OCI-LY7 (cell line): ENCODE measurements around the gene CFAP54. TPM values are rescaled to one million over a fixed set of nuclear protein-coding genes. Genes with fewer than 3 reads are reported as not detected.

Experiments
- BruUV-seq: library from RNA; stranded (reverse); fragments of 400-500 nt; replicated peaks from 2 replicates; lab custom pipeline; 2021; lab: Mats Ljungman, UMichigan
- CTCF ChIA-PET: fragments of 300-600 bp; sonication (Branson Sonifier 250); formaldehyde crosslinking; loops from one replicate; lab custom pipeline; 2022; ENCODE audit warnings: antibody characterized with exemption; ENCODE audit not compliant: unreplicated experiment; lab: Charles Lee
- POLR2A ChIA-PET: fragments of 300-600 bp; sonication (Branson Sonifier 250); formaldehyde crosslinking; loops from one replicate; lab custom pipeline; 2022; ENCODE audit warnings: antibody characterized with exemption; lab: Charles Lee
- DNase-seq: peaks from one replicate; pipeline ENCODE4 v3.0.0-alpha.2; 2015; ENCODE audit warnings: low spot score
- H2AFZ ChIP-seq: fragments of 200-600 bp; sonication (generic), shearing (Covaris generic); 2 replicates; pipeline ENCODE4 v1.6.1; 2014; ENCODE audit warnings: mild to moderate bottlenecking, antibody characterized with exemption, low read length, moderate library complexity
- H3K27ac ChIP-seq: fragments of 200-600 bp; sonication (generic); 2 replicates; pipeline ENCODE4 v1.5.1; 2014; ENCODE audit warnings: mixed run types, low read depth, mild to moderate bottlenecking, moderate library complexity, low read length, inconsistent platforms; ENCODE audit not compliant: poor library complexity, severe bottlenecking
- H3K36me3 ChIP-seq: fragments of 200-600 bp; sonication (generic); 2 replicates; pipeline ENCODE4 v1.6.1; 2014; ENCODE audit warnings: mild to moderate bottlenecking, antibody characterized with exemption, low read length, moderate library complexity, mixed read lengths; ENCODE audit not compliant: insufficient read depth
- H3K4me1 ChIP-seq: fragments of 200-600 bp; sonication (generic); 2 replicates; pipeline ENCODE4 v1.5.1; 2014; ENCODE audit warnings: mild to moderate bottlenecking, low read length; ENCODE audit not compliant: insufficient read depth, poor library complexity, severe bottlenecking
- H3K4me2 ChIP-seq: fragments of 200-600 bp; sonication (generic); 2 replicates; pipeline ENCODE4 v1.6.1; 2014; ENCODE audit warnings: mild to moderate bottlenecking, low read length
- H3K4me3 ChIP-seq: fragments of 200-600 bp; sonication (generic); 2 replicates; pipeline ENCODE4 v1.5.1; 2014; ENCODE audit warnings: mild to moderate bottlenecking, low read depth, low read length; ENCODE audit not compliant: poor library complexity, severe bottlenecking
- H3K79me2 ChIP-seq: fragments of 200-600 bp; sonication (generic); 2 replicates; pipeline ENCODE4 v1.6.1; 2016; ENCODE audit warnings: low read depth, mild to moderate bottlenecking, low read length, moderate library complexity, mixed read lengths; ENCODE audit not compliant: insufficient read depth
- H3K9me2 ChIP-seq: fragments of 200-600 bp; sonication (generic); 2 replicates; pipeline ENCODE4 v1.6.1; 2016; ENCODE audit warnings: mild to moderate bottlenecking, low read length, mixed read lengths; ENCODE audit not compliant: insufficient read depth
- H3K9me3 ChIP-seq: fragments of 200-600 bp; sonication (generic); 2 replicates; pipeline ENCODE4 v1.6.1; 2014; ENCODE audit warnings: mild to moderate bottlenecking, mixed run types, low read length, mixed read lengths
- H4K20me1 ChIP-seq: fragments of 200-600 bp; sonication (generic); 2 replicates; pipeline ENCODE4 v1.6.1; 2014; ENCODE audit warnings: mild to moderate bottlenecking, antibody characterized with exemption, low read length, moderate library complexity, mixed read lengths; ENCODE audit not compliant: insufficient read depth
- CTCF ChIP-seq: fragments of 200-600 bp; sonication (generic); conservative IDR thresholded peaks from 2 replicates; pipeline ENCODE4 v1.5.1; 2014; ENCODE audit warnings: mild to moderate bottlenecking, antibody characterized with exemption, low read length, moderate library complexity, mixed read lengths
- EZH2phosphoT487 ChIP-seq: fragments of 200-600 bp; sonication (generic); IDR thresholded peaks from 2 replicates; pipeline ENCODE4 v1.6.1; 2018; ENCODE audit warnings: low read depth, borderline replicate concordance, mild to moderate bottlenecking, mixed run types, antibody characterized with exemption, low read length, moderate library complexity, mixed read lengths
- intact Hi-C: fragments of 100-400 bp; cut with micrococcal nuclease; formaldehyde crosslinking; loops from one replicate; pipeline ENCODE4 v1.10.0; 2022; ENCODE audit not compliant: unreplicated experiment
- total RNA-seq, 2 experiments: library from RNA; depleted of rRNA in 1 of 2; stranded (reverse); fragments of >200 nt in 1 of 2; shearing (Covaris generic) in 1 of 2; gene quantifications; 2 replicates each; pipeline ENCODE4 v1.2.3, GENCODE V29; 2014 to 2022

The CFAP54 gene
- total RNA-seq, 2 experiments from 2014 or later = 0.53 TPM; not detected in 1

- Histone ChIP-seq H3K79me2 (no peaks in the 10 kb centered on the region), H3K9me2 (no peaks in the 10 kb centered on the region), H2AFZ (no peak overlapping the region), H3K4me3 (no peak overlapping the region), H3K27ac (no peak overlapping the region), H3K4me2 (no peak overlapping the region), H4K20me1 (no peaks in the 10 kb centered on the region), H3K36me3 (no peaks in the 10 kb centered on the region), H3K4me1 (peaks cover 17% of the 10 kb centered on the region), H3K9me3 (no peaks in the 10 kb centered on the region)
- POLR2A ChIA-PET = interaction anchor here (1.0 kb wide), 1 partner anchor 11 kb away, joined by 4 read pairs; no protein-coding TSS in a partner anchor
- no TSS peak for BruUV-seq
- CTCF ChIA-PET = interaction anchor here (0.8 kb wide), 1 partner anchor 11 kb away, joined by 4 read pairs; no protein-coding TSS in a partner anchor
- intact Hi-C loops = no loop called here
- TF ChIP-seq CTCF = no peak
- no peak for DNase-seq
These were observed 46.5 kb upstream of the CFAP54 start for GRCh38 chr12:96442906-96443305.

GRCh38 chr12:96444399-96444798 lies 45.0 kb upstream of the CFAP54 start:
- BruUV-seq = no TSS peak
- H4K20me1 ChIP-seq = no peaks in the 10 kb centered on the region
- DNase-seq = no peak
- H2AFZ ChIP-seq = no peak overlapping the region
- ChIA-PET POLR2A (interaction anchor here (0.7 to 0.9 kb wide), 3 partner anchors 17 to 25 kb away, joined by 3 to 7 read pairs (median 4); no protein-coding TSS in a partner anchor), CTCF (no interaction called here)
- no peaks in the 10 kb centered on the region for H3K36me3 ChIP-seq
- no peaks in the 10 kb centered on the region for H3K9me3 ChIP-seq
- no peak overlapping the region for H3K4me2 ChIP-seq
- no peaks in the 10 kb centered on the region for H3K9me2 ChIP-seq
- no peak overlapping the region for H3K4me3 ChIP-seq
- no peak overlapping the region for H3K27ac ChIP-seq
- intact Hi-C loops = no loop called here
- no peaks in the 10 kb centered on the region for H3K79me2 ChIP-seq
- peaks cover 17% of the 10 kb centered on the region for H3K4me1 ChIP-seq
- no peak for TF ChIP-seq CTCF
- TF ChIP-seq EZH2phosphoT487 = no peak
